HG03039 (cell line): ENCODE measurements around the gene PRRT1B.
"Not testable (repeated sequence)": the region's sequence is repeated elsewhere in the genome, so short reads cannot be mapped to it uniquely, and the experiment has no call there.

Experiments used
- ATAC-seq: cut with Tn5 transposase; IDR thresholded peaks from one replicate; pipeline ENCODE4 v1.9.1; 2021; ENCODE audit warnings: mild to moderate bottlenecking, moderate library complexity; ENCODE audit not compliant: unreplicated experiment

Gene PRRT1B

GRCh38 chr9:131549186-131549585 lies 3.9 kb downstream of the PRRT1B start:
- ATAC-seq: not testable (repeated sequence)

DNA sequence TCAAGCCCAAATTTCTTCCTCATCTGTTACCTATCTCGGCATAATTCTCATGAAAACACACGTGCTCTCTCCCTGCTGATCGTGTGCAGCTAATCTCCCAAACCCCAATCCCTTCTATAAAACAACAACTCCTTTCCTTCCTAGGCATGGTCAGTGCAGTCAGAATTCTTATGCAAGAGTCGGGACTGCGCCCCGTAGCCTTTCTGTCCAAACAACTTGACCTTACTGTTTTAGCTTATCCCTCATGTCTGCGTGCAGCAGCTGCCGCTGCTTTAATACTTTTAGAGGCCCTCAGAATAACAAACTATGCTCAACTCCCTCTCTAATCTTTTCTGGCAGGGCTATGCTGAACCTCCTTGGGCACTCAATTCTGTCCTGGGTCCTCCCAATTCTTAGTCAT lies 5.1 kb downstream of the PRRT1B start:
- ATAC-seq: not testable (repeated sequence)

DNA sequence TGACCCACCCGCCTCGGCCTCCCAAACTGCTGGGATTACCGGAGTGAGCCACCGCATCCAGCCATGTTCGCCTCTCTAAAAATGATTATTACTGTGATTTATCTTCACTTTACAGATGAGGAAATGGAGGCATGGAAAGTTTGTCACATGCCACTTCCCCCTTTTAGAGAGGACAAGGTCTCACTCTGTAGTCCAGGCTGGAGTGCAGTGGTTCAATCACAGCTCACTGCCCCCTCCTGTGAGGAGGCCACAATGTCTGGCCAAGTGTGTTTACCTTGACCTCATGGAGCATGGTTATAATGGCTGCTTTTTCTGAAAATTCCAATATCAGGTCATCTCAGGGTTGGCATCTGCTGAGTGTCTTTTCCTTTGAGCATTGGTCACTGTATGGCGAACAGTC lies 6.7 kb downstream of the PRRT1B start:
- no peak for ATAC-seq

GRCh38 chr9:131554087-131554842 lies 8.9 kb downstream of the PRRT1B start:
- ATAC-seq: no peak

GRCh38 chr9:131554843-131555351 lies 9.6 kb downstream of the PRRT1B start:
- no peak for ATAC-seq

GRCh38 chr9:131555841-131556673 lies 10.7 kb downstream of the PRRT1B start:
- ATAC-seq: no peak

DNA sequence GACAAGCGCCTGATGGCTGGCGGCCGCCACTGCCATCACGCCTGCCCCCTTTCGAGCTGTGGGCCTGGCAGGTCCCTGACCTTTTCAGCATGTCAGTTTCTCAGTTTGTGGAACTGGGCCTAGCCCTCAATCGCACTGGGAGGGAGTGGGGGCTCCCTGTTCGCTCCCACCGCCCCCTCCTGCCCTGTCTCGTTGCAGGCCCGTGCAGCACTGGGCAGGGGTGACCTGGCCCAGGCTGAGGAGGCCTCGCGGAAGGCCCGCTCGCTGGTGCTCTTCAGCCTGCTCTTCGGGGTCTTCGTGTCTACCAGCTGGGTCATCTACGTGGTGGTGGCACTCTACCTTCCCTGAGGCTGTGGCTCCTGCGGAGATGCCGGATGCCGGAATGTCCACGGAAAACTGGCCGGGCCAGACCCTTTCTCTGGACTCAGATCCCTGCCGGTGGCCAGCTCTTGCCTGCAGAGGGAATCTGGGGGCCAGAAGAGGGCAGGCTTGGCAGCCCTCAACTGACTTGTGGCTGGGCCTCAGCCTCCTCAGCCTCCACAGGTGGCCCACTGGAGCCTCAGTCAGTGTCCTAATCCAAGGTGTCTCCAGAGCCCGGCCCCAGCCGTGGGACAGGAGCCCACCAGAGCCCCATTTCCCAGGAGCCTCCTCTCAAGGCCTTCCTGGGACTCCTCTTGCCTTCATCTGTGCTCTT lies 12.7 kb downstream of the PRRT1B start:
- no peak for ATAC-seq

DNA sequence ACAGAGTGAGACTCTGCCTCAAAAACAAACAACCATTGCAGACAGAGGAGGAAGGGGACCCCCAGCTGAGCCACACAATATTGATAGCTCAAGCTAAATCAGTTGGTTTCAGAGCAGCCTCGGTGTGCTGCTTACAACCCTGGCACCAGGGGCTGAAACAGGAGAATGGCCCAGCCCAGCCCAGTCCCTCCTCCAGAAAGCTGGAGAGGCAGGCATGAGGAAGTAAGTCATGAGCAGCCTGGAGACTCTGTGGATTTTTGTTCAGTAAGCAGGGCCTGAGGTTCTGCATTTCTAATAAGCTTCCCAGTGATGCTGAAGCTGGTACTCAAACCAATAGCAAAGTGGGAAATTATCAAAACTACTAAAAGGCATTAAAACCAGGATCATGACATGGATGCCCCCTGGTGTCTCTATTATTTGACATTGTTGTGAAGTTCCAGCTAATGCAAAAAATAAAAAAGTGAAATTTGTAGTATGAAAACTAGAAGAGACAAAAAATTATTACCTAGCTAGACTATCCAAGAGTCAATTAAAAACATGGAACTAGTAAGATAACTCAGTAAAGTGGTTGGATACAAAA lies 14.2 kb downstream of the PRRT1B start:
- ATAC-seq: no peak

DNA sequence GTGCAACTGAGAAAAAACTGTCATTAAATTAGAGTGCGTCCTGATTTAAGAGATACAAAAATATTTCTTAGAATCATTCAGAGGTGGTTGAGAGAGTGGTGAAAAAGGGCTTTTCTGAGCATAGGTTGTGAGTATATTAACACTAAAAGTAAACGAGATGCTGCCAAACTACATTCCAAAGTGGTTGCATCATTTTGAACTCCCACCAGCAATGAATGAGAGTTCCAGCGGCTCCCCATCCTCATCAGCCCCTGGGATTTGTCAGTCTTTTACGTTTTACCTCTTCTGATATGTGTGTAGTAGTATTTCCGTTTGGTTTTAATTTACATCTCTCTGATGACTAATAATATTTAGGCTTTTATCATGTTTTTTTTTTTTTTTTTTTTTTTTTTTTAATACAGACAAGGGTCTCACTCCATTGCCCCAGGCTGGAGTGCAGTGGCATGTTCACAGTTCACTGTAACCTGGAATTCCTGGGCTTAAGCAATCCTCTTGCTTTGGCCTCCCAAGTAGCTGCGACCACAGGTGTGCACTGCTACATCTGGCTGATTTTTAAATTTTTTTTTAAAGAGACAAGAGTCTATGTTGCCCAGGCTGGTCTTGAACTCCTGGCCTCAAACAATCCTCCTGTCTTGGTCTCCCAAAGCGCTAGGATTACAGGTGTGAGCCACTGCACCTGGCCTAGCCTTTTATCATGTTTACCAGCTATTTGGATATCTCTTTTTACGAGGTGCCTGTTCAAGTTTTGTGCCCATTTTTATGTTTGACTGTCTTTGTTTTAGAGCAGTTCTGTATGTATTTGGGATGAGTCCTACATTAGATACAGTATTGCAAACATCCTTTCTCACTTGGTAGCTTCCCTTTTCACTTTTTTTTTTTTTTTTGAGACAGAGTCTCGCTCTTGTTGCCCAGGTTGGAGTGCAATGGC lies 17.0 kb downstream of the PRRT1B start:
- ATAC-seq: no peak

DNA sequence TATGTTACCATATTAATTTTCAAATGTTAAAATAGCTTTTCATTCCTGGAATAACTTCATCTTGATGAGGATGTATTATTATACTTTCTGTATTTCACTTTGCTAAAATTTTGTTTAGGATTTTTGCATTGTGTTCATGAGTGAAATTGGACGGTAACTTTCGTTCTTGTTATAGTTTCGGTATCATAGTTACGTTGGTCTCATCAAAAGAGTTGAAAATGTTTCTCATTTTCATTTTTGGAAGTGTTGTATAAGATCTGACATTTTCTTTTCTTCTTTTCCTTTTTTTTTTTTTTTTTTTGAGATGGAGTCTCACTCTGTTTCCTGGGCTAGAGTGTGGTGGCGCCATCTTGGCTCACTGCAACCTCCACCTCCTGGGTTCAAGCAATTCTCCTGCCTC lies 20.0 kb downstream of the PRRT1B start:
- ATAC-seq: no peak

DNA sequence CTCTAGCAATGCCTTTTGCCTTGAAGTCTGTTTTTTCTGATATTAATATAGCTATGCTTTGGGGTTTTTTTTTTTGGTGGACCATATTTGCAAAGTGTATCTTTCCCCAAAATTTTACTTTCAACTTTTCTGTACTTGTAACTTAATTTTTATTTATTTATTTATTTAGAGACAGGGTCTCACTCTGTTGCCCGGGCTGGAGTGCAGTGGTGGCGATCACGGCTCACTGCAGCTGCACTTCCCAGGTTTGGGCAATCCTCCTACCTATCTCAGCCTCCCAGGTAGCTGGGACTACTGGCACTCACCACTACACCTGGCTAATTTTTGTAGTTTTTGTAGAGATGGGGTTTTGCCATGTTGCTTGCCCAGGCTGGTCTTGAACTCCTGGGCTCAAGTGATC lies 20.8 kb downstream of the PRRT1B start:
- no peak for ATAC-seq

- ATAC-seq: no peak
Measured at GRCh38 chr9:131567910-131568309, 22.6 kb downstream of the PRRT1B start.

DNA sequence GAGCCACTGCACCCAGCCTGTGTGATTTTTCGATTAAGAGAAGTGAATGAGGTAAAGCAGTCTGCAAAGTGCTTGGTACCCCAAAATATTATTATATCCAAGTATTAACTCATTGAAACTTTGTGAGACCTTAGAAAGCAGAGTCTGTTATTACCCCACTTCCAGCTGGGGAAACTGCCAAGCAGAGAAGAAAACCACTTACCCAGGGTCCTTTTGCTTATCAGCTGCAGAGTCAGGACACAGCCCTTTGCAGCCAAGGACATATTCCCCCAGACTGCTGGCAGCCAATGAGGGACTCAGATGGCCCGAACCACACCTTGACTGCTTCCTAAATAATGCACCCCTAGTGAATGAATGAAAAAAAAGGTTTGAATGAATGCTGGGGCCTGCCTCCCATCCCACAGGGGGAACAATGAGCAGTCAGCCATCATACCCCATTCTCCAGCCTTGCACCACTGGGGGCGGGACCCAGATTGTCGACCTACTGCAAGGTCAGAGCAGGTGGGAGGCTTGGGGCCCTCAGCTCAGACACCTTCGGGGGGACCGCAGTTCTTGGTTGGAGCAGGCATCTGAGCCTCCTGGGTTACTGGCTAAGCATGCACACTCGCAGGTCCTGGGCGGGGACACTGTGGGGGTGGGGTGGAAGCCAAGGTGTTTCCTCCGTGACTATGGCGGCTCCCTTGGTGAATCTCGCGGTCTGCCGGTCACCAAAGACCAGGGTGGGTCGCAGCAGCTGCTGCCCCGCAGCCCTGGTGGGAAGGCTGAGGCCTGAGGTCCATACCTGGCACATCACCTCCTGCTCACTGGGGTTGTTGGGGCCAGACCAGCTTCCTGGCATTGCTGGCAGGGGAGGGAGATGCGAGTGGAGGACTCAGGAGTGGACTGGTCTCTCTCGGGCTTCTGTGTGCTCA lies 29.7 kb downstream of the PRRT1B start:
- ATAC-seq: no peak

- no peak for ATAC-seq
Measured at GRCh38 chr9:131575946-131576853, 30.9 kb downstream of the PRRT1B start.

- no peak for ATAC-seq
Measured at GRCh38 chr9:131577005-131578000, 32.0 kb downstream of the PRRT1B start.

DNA sequence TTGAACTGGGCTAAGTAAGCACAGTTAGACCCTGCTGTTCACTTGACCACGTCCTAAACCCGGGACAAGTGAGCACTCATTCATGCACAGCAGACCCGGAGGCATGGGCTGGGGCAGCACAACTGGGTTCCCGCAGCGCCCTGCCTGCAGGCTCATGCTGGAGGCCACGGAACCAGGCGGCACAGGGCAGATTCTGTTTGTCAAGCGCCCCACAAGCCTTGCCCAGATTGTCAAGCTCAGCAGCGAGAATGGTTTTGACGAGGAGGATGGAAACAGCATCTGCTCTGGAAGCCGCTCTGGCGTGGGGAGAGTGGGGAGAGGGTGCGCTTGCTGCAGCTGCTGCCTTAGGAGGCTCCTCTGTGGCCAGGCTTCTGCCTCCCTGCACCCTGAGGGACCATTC lies 32.7 kb downstream of the PRRT1B start:
- ATAC-seq: no peak
